UCSD-AML1 (cell line): ENCODE measurements around the gene KCP.
"Not testable (repeated sequence)": the region's sequence is repeated elsewhere in the genome, so short reads cannot be mapped to it uniquely, and the experiment has no call there.

Experiments used
- DNase-seq: peaks from one replicate; lab custom pipeline; 2025; ENCODE audit not compliant: unreplicated experiment; lab: John Stamatoyannopoulos, UW

The KCP gene

DNA sequence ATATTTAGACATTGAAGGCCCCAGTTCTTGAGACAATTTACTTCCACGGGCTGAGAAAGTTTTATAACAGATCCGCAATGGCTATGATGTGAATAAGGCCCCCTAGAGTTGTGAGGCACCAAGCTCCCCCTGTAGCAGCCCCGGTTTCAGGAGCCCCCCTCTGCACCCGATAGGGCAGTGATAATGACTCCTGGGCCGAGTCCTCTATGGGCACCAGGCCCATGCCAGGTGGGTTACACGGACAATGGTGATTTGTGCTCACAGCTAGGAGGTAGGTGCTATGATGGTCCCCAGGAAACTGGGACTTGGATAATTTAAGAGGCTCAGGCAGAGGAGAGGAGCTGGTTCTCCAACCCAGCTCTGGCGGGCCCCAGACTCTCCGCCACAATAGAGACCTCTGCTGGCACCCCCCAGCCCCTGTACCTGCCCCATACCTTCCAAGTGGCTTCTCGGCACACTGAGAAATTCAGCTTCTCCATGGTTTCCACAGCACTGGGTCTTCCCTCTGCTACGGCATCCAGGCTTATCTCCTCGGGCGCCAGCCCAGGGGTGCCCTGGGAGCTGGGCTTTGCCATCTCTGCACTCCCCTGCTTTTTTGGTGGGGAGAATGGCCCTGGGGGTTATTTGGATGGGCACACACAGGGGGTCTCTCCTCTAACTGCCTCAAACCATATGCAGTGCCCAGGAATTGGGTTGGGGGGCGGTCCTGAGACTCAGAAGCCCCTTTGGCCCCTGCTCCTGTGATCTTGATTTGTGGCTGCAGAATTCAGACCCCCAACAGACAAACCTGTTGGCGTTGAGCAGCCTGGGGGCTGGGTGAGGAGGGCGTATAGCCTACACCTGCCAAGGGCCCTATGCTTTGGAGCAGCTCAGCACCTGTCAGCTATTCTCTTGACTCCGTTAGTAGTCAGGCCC, 12.2 kb upstream of the KCP start:
- no peak for DNase-seq

DNA sequence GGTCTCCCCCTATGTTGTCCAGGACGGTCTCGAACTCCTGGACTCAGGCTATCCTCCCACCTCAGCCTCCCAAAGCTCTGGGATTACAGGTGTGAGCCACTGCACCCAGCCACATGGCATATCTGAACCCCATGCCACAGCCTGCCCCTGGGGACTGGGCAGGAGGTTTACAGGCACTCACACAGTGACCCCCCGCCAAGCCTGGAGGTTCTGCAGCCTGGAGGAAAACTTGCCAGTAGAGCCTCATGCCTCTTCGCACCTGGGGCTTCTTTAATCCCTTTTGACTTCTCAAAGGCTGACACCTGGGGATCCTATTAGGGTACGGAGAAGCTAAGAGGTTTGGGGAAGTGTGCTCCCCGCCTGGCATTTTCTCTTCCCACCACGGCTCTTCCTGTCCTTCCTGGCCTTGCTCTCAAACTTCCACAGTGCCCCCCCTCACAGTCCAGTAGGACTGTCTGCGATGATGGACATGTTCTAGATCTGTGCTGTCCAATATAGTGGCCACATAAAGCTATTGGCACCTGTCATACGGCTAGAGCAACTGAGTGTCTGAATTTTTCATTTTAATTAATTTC, 11.4 kb upstream of the KCP start:
- no peak for DNase-seq

DNA sequence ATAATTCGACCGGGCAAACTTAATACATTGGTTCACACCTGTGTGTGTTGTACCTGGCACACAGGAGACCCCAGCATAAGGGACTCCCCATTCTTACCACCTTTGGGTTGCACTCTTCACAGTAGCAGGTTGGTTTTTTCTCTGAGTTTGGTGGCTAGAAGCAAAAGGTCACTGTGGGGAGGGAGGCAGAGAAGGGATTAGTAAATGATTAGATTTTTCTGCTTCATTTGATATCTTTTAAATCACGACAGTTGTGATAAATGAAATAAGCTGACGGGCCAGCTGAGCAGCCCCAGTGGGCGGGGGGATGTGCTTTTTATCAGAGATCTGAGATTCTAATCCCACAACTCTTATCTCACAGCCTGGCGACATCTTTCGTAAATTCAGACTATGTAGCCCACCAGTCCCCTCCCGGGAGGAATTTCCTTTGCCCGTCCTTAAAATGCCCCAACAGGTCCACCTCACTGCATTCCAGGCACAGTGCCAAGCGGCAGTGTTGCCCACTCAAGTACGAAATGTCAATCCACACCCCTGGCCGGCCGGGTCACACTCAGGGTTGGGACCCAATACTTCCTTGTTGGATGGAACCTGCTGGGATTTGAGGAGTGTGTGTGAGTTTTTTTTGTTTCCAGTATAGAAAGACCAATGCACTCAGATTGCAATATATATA, 10.5 kb upstream of the KCP start:
- no peak for DNase-seq

DNA sequence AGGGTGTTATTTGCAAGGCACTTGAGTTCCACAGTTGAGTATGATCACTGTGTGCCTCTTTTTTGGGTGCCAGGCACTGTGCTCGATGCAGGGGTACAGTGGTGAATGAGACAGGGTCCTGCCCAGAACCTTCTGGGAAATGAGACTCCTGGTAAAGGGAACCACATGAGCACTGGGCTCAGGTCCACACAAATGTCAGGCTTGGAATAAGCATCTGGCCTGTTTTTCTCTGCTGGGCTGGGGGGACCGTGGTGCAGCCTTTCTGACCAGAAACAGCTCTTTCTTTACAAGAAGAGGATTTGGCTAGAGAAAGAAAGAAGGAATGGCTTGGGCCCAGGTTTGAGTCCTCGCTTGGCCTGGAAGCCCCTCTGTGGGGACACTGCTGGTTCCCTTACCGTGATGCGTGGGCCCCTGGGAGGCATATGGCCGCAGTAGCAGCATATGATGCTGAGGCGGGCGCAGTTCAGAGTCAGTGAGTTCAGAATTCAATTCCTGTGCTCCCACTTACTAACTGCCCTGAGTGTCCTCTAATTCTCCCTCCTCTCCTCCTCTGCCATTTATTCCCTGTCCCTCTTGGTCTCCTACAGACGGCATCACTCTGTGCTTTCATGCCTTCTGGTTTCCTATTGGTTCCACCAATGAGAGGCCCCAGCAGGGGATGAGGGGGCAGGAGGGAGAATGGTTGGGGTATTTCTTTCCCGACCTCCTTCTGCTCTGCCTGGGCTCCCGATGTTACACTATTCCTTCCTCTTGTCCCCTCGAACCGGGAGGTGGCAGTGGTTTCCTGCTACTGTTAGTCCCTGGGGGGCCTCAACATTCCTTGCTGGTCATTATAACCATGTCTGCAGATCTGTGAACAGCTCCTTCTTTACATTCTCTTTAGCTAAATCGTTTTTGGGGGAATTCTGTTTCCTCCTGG, 9.6 kb upstream of the KCP start:
- no peak for DNase-seq

DNA sequence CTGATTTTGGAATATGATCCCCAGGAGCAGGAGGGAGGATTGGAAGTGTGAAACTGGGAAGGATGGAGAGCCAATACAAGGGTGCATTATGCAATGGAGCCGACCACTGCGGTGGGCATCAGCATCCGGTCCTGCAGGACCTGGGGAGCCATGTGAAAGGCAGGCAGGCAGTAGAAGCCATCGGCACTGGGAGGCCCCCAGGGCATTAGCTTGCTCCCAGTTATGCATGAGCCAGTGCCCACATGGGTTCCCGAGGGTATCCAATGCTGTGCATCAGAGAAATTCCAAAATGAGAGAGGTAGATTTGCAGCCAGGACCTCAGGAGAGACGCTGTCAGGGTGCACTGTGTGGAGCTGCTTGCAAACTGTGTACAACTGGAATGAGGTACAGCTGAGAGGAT, 8.7 kb upstream of the KCP start:
- DNase-seq: no peak

DNA sequence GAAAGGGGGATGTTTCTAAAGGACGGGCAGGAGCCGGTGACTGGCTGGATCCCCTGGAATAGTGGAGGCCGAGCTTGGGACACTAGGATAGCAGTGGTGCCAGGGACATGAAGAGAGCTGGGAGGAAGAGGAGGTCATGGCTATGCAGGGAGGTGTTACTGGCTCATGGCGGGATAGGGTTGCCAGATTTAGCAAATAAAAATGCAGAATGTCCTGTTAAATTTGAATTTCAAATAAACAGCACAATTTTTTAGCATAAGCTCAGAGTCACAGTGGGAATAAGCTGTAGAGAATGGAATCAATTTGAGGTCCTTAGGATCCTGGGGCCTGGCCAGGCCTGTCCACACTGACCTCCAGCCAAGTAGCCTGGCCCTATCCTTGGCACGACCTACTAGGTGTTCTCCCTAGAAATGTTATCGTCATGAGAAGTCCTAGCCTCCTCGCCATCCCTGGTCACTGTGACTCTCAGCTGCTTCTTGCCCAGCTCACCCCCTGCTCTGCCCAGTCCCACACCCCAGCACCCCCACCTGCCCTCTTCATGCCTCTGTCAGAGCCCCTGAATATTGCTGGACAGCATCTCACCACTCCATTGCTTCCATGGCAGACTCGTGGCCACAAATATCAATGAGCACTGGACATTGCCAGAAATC, 7.6 kb upstream of the KCP start:
- DNase-seq: no peak

DNA sequence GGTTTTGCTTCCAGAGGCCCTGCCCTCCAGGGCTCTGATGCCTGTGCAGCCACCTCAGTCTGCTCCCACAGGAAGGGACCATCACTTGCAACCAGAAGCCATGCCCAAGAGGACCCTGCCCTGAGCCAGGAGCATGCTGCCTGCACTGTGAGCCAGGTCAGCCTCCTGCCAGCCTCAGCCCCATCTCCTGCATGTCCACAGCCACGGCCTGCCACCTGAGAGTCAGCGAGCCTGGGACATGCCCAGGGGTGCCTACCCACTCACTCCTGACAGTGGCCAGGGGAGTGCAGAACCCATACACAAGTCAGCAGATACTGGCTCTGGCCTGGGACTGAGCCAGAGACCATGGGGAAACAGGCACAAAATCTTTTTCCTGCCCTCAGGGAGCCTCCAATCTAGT, 6.6 kb upstream of the KCP start:
- no peak for DNase-seq

DNA sequence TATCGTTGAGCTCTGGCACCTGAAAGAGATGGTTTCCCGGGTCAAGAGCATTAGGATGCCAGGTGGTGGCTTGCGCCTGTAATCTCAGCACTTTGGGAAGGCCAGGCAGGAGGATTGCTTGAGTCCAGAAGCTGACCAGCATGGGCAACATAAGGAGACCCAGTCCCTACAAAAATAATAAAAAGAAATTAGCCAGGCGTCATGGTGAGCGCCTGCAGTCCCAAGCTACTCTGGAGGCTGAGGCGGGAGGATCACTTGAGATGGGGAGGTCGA, 6.1 kb upstream of the KCP start:
- DNase-seq: no peak

DNA sequence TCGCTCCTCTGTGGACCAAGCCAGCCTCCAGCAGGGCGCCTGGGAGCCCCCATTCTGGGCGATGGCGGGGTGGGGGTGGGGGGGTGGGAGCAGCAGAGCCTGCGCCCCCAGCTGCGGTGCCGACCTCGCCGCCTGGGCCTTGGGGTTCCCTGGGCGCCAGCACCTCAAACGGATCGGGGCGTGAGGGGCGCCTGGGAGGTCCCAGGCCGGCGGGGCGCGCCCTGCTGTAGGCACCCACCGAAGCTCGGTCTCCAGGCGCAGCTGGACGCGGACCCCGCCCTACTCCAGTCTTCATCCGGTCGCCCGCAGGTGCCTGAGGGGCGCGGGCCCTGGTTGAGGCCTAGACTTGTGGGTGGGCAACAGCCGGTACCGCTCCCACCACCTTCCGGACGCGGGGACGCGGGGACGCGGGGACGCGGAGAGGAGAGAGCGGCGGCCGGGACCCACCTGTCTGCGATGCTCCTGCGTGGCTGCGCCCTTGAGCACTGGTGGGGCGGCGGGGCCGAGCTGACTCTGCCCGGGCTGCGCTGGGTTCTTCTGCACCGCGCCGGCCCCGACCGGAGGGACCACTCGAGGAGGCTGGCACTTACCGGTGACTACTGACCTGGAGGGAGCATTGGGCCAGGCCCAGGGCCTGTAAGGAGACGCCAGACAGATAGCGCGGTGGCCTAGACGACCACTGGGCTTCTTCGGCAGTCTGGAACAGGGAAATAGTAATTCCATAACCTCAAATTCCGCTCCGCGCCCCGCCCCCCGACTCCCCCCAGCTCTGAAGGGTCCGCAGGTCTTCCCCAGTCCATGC, 5.5 kb upstream of the KCP start:
- no peak for DNase-seq

DNA sequence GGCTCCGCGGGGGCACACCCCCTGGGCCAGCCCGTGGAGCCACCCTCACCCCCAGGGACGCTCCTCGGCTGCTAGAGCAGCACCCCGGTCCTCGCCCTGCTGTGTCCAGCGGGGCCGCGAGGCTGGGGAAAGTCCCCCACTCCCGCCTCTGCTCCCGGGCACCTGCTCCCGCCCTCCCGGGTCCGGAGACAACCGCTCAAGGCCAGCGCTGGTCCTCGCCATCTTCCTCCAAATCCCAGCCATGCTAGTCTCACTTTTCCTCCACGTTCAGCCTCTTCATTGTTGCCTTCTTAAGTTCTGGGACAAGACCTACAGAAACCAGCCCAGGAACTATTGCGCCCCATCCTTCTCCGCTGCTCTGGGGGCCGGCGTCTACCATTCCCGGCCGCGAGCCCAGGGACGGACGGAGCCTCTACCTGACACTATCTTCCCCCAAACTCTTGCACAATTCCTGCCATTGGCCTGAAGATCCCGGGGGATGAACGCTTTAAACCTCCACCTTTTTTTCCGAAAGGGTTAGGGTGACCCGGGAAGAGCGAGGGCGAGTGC, 4.8 kb upstream of the KCP start:
- no peak for DNase-seq

DNA sequence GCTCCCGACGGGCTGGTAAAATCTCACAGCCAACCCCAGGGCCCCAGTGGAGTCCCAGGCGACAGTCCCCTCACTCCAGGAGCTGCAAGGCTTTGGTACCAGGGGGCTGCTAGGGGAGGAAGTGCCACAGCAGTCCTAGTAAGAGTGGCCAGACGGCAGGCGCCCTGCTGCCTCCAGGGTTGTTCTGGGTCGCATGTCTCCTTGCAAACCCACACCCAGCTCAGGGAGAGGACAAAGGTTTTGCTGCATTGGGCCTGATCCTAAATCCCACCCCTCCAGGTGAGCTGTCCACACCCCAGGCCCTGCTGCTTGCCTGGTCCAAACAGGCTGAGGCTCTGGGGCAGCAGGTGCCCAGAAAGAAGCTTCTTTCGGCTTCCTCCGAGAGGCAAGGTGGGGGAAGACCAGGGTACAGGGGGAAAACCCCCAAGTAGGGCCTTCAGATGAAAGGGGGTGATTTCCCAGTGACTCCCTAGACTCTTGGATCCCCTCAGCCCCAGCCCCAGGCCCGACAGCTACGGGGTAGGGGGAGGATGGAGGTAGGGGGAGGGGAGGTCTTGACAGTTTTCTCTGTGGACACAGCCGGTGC, 4.2 kb upstream of the KCP start:
- no peak for DNase-seq

DNA sequence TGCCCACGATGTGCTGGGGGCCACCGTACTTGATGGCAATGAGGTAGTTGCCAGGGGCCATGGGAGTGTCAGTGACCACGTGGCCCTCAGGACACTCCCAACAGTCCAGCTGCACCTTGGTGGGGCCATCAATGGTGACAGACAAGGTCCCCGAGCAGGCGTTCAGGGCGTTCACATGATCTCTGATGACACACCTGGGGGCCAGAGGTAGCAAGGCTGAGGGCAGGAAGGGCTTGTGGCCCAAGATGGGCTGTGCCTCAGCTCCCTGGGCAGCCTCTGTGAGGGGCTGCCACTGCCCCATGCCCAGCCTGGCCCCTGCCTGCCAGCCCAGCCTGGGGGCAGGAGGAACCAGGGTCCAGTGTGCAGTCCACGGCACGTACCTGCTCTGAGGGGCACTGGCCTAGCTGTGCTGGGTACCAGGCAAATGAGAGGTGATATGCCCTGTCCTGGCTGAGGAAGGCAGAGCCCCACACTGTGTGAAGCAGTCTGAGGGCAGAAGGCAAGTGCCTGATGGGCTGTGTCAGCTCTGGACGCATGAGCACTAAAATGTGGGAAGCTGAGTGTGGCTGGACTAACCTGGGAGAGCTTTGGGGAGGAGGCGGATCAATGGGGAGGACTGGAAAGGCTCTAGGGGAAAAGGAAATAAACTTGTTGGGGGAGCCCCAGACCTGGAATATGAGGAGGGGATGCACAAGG, 3.5 kb upstream of the KCP start:
- no peak for DNase-seq

DNA sequence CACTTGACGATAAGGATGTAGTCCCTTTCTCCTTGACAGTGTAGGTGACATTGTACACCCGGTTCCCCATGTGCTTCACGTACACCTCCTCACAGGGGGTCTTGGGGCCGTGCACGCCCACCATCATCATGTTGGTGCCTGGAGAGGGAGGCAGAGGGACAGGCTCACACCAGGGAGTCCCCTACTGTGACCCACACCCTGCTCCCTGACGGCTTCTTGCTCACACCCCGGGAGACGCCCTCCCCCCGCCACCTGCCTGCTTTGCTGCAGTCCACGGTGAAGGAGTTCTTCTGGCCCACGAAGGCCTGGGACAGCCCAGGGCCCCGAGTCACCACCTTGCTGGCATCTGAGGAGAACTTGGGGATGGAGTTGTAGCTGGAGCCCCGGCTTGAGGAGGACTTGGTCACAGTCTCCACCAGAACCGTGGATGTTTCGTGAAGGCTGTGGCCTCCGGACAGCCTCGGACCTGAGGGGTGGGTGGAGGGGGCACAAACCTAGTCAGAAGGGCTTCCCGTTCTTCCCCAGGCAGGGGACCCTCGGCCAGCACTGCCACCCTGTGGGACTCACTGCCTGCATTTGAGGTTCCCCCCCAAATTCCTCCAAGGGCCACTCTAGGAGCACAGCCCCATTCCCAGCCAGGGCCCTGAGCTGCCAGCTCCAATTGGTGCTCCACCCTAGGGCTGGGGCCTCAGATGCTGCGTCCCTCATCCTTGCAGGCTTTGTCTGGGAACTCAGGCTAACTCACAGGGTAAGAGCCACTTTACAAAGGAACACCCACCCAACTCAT, 2.4 kb upstream of the KCP start:
- not testable (repeated sequence) for DNase-seq

DNA sequence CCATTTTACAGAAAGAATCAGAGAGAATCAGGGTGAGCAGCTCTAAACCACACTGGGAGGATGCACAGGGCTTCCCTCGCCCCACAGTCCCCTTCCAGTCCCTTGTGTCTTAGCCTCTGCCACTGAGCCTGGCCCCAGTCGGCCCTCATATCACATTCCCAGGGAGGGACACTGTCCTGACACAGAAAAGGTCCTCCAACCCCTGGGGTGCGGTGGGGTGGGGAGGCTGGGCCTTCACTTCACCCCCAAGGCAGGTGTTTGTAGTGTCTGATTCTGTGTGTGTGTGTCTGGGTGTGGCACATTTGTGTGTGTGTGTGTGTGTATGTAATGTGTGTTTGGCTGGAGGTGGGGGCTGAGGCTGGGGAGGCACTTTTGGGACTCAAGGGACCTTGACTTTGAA, 1.8 kb upstream of the KCP start:
- no peak for DNase-seq

DNA sequence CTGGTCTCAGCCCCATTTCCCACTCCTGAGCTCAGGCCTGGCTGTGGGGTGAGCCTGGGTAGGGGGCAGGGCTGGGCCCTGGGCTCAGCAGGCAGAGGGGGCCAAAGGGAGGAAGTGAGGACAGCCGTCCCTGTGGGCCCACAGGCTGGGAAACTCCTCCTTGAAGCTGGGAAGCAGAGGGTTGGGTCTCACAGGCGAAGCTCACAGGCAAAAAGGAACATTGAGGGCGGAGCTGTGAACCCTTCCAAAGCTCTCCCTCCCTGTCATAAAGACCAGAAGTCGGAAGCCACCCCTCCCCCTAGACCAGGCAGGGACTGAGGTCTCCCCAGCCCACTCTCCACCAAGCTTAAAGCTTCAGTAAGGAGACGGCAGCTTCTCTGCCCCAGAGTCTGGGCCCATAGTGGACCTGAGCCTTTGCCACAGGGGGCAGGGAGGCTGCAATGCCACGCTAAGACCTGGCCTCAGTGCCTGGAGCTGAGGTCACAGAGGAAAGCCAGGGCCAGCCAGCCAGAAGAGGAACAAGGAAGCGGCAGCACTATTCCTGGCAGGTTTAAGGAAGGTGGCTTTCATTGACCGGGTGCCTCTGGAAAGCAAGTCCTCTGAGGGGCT, 1.0 kb upstream of the KCP start:
- peak; percentile 55 for DNase-seq

DNA sequence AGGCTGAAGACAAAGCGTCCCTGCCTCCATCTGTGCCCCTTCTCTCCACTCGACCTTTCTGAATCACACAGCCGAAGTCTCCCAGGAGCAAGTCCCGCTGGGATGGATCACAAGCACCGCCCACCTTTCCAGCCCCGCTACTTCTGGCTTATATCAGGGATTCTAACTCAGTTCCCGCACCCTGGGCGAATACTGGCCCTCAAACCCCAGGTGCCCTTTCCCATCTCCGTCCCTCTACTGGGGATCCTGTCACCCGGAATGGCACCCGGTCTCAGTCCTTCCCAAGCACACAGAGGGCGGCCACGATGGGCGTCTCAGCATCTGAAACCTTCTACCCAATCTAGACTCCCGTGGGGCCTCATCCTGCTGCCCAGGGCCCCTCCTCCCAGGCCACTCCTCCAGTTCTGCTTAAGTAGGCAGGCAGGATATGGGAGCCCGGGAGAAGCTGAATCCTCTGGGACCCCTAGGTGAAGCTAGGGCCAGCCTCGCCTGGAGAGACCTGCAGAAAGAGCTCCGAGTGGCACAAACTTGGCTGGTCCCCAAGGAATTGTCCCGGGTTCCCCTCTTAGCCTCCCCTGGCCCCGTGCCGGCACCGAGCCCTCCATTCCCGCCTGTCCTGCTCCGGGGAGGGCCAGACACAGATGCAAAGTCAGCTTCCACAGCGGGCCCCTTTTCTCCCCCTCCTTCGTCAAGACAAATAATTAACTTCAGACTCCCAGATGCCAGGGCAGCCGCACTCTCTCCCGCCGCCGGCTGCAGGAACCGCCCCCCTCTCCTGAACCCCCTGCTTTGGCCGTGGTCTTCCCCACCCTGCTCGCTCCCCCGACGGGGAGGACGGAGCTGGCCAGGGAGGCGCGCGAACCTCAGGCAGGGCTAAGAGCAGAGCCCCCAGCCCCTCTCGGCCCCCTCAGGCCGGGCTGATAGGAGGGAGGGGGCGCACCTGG, 612 bp downstream of the KCP start:
- no peak for DNase-seq
